Neuronal stem cell (in vitro differentiated cells): ENCODE results near the gene EFTUD2.
A peak's percentile ranks its signal among the peaks of the same experiment; 100 is the strongest.

Experiments used
- DNase-seq: peaks from one replicate; pipeline ENCODE4 v3.0.0-alpha.2; 2013; ENCODE audit warnings: low spot score
- H2AFZ ChIP-seq: one replicate; pipeline ENCODE4 v1.6.1; 2013; ENCODE audit warnings: mild to moderate bottlenecking, low read length, inconsistent platforms
- H2AK5ac ChIP-seq: 2 replicates; pipeline ENCODE4 v1.6.1; 2013; ENCODE audit warnings: low read depth, mild to moderate bottlenecking, inconsistent platforms, low read length, moderate library complexity, mixed read lengths
- H2BK120ac ChIP-seq: 2 replicates; pipeline ENCODE4 v1.6.1; 2013; ENCODE audit warnings: low read depth, mild to moderate bottlenecking, inconsistent platforms, low read length, moderate library complexity, mixed read lengths
- H2BK12ac ChIP-seq: one replicate; pipeline ENCODE4 v1.6.1; 2013; ENCODE audit warnings: low read length, inconsistent platforms
- H2BK15ac ChIP-seq: 2 replicates; pipeline ENCODE4 v1.6.1; 2013; ENCODE audit warnings: mild to moderate bottlenecking, low read length, inconsistent platforms, mixed read lengths
- H2BK5ac ChIP-seq: one replicate; pipeline ENCODE4 v1.6.1; 2013; ENCODE audit warnings: inconsistent platforms, mild to moderate bottlenecking, low read length, moderate library complexity
- H3K14ac ChIP-seq: one replicate; pipeline ENCODE4 v1.6.1; 2013; ENCODE audit warnings: low read length, inconsistent platforms
- H3K18ac ChIP-seq: 2 replicates; pipeline ENCODE4 v1.6.1; 2013; ENCODE audit warnings: low read length, inconsistent platforms
- H3K23ac ChIP-seq: 2 replicates; pipeline ENCODE4 v1.6.1; 2013; ENCODE audit warnings: low read depth, mild to moderate bottlenecking, mixed read lengths, low read length, inconsistent platforms; ENCODE audit not compliant: poor library complexity
- H3K27ac ChIP-seq: replicated peaks from 3 replicates; pipeline ENCODE4 v1.5.1; 2013; ENCODE audit warnings: low read length, inconsistent platforms
- H3K27me3 ChIP-seq, 3 experiments: 2 replicates each; pipeline ENCODE4 v1.6.1; 2013; ENCODE audit warnings: low read length in 3 of 3, mild to moderate bottlenecking in 2 of 3, inconsistent platforms in 1 of 3, low read depth in 1 of 3, mixed read lengths in 1 of 3, moderate library complexity in 1 of 3; ENCODE audit not compliant: control insufficient read depth in 3 of 3, insufficient read depth in 3 of 3
- H3K36me3 ChIP-seq, 2 donors: replicated peaks in 1 of 2; 2 replicates each; pipeline ENCODE4 v1.6.1; 2013; ENCODE audit warnings: low read length in 2 of 2; ENCODE audit not compliant: control insufficient read depth in 2 of 2, insufficient read depth in 2 of 2
- H3K4ac ChIP-seq: 2 replicates; pipeline ENCODE4 v1.6.1; 2013; ENCODE audit warnings: inconsistent platforms, mild to moderate bottlenecking, low read length, moderate library complexity
- H3K4me1 ChIP-seq, 2 donors: 1 replicate in 1 of 2; 2 replicates in 1 of 2; pipeline ENCODE4 v1.6.1; 2013; ENCODE audit warnings: low read length in 2 of 2, low read depth in 1 of 2; ENCODE audit not compliant: control insufficient read depth in 2 of 2, insufficient read depth in 1 of 2
- H3K4me2 ChIP-seq: one replicate; pipeline ENCODE4 v1.6.1; 2013; ENCODE audit warnings: mild to moderate bottlenecking, low read length, inconsistent platforms; ENCODE audit not compliant: insufficient read depth, poor library complexity, severe bottlenecking
- H3K4me3 ChIP-seq, 2 donors: 2 replicates each; pipeline ENCODE4 v1.5.1; 2013; ENCODE audit warnings: low read length in 2 of 2, mild to moderate bottlenecking in 2 of 2, inconsistent platforms in 1 of 2, moderate library complexity in 1 of 2
- H3K79me1 ChIP-seq: one replicate; pipeline ENCODE4 v1.6.1; 2013; ENCODE audit warnings: low read depth, mild to moderate bottlenecking, inconsistent platforms, low read length, moderate library complexity
- H3K9ac ChIP-seq: one replicate; pipeline ENCODE4 v1.6.1; 2013; ENCODE audit warnings: mild to moderate bottlenecking, low read depth, low read length, inconsistent platforms; ENCODE audit not compliant: poor library complexity
- H3K9me3 ChIP-seq, 2 donors: replicated peaks in 1 of 2; 2 replicates each; pipeline versions ENCODE3 to v1.6.1; 2013; ENCODE audit warnings: low read length in 2 of 2, mild to moderate bottlenecking in 2 of 2, inconsistent platforms in 1 of 2, low read depth in 1 of 2, mixed read lengths in 1 of 2, moderate library complexity in 1 of 2; ENCODE audit not compliant: control insufficient read depth in 2 of 2, insufficient read depth in 1 of 2
- H4K8ac ChIP-seq: one replicate; pipeline ENCODE4 v1.6.1; 2013; ENCODE audit warnings: low read depth, mild to moderate bottlenecking, inconsistent platforms, low read length, moderate library complexity
- H4K91ac ChIP-seq: one replicate; pipeline ENCODE4 v1.6.1; 2013; ENCODE audit warnings: low read length, low read depth, mild to moderate bottlenecking, inconsistent platforms; ENCODE audit not compliant: poor library complexity
- WGBS, 2 donors: extraction: QIAGEN DNeasy Blood & Tissue Kit; methylation state at CpG; one replicate each; pipeline ENCODE4 v1.1.7; 2013; ENCODE audit warnings: missing lambda C conversion rate in 2 of 2, mixed read lengths in 1 of 2; ENCODE audit not compliant: insufficient read length in 2 of 2, insufficient replicate concordance in 1 of 2; ENCODE audit errors: extremely low coverage in 2 of 2; 5-methylcytosine and 5-hydroxymethylcytosine counted together

Gene EFTUD2

DNA sequence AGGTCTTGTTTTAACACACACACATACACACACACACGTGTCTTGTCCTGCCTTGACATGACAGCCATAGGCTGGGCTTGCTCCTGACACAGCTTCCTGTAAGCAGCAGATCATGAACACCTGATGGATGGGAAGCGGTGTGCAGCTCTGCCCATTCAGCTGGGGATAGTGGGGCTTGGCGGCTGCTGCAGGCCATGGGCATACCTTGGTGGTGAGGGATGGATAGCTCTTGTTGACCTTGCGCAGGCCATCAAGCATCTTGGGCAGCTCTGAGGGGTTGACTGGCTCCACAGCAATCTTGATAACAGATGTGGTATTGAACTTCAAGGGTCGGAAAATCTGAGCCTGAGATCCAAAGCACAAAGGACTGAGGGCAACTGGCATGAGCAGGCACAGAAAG is 39.5 kb downstream of the EFTUD2 start:
- Histone ChIP-seq H2BK12ac (no peak overlapping the region), H3K4me2 (no peak overlapping the region), H3K14ac (no peak overlapping the region), H3K9ac (no peak overlapping the region), H2AK5ac (no peak overlapping the region), H4K91ac (no peak overlapping the region), H3K9me3 (no peaks in the 10 kb centered on the region), H2AFZ (no peak overlapping the region), H2BK120ac (no peak overlapping the region), H3K18ac (no peak overlapping the region), H4K8ac (no peak overlapping the region), H3K27ac (no peak overlapping the region), H3K4me3 (peak overlapping the region in 1 of 2 donors; percentile 10), H3K4me1 (no peaks in the 10 kb centered on the region), H3K27me3 (no peaks in the 10 kb centered on the region), H3K79me1 (no peaks in the 10 kb centered on the region), H3K36me3 (peaks cover 59 to 97% of the 10 kb centered on the region in 2 donors), H2BK15ac (no peak overlapping the region), H3K23ac (no peak overlapping the region), H3K4ac (no peak overlapping the region), H2BK5ac (no peak overlapping the region)
- no CpG with 5 or more reads among the region's 5 CpGs for WGBS, 2 donors
- no peak for DNase-seq

GRCh38 chr17:44854192-44854591 is 45.1 kb downstream of the EFTUD2 start:
- H3K4ac ChIP-seq, result no peak overlapping the region
- H4K8ac ChIP-seq, result no peak overlapping the region
- DNase-seq, result no peak
- H3K27me3 ChIP-seq, result no peaks in the 10 kb centered on the region
- H3K18ac ChIP-seq, result no peak overlapping the region
- H3K36me3 ChIP-seq, result peaks cover 61 to 95% of the 10 kb centered on the region in 2 donors
- H3K14ac ChIP-seq, result no peak overlapping the region
- H2AFZ ChIP-seq, result no peak overlapping the region
- H2AK5ac ChIP-seq, result no peak overlapping the region
- H3K9me3 ChIP-seq, result no peaks in the 10 kb centered on the region
- H3K9ac ChIP-seq, result no peak overlapping the region
- no CpG with 5 or more reads among the region's 5 CpGs for WGBS, 2 donors
- no peak overlapping the region for H2BK120ac ChIP-seq
- H3K4me1 ChIP-seq, result peaks cover 0 to 2% of the 10 kb centered on the region in 2 donors
- no peak overlapping the region for H3K27ac ChIP-seq
- no peak overlapping the region for H2BK12ac ChIP-seq
- H3K23ac ChIP-seq, result no peak overlapping the region
- H3K4me3 ChIP-seq, result no peak overlapping the region
- no peaks in the 10 kb centered on the region for H3K79me1 ChIP-seq
- H4K91ac ChIP-seq, result no peak overlapping the region
- no peak overlapping the region for H2BK15ac ChIP-seq
- no peak overlapping the region for H3K4me2 ChIP-seq
- H2BK5ac ChIP-seq, result no peak overlapping the region

DNA sequence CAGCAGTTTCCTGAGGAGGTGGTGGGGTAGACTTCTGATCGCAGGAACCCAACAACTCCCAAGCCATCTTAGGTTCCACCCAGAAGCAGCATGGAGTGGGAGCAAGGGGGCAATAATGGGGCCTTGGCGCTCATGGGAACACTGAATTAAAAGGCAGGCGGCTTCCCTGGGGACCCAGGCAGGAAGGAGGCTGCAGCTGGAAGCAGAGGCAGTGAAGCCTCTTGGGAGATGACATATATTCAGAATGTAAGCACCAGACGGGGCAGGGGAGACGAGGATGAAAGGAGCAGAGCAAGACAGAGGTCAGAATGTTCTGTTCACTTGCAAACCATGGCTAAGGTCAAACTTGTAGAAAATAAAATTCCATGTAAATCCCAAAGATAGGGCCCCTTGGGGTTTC is 48.6 kb downstream of the EFTUD2 start:
- Histone ChIP-seq H2BK15ac (no peak overlapping the region), H2BK120ac (no peak overlapping the region), H3K36me3 (peaks cover 39 to 69% of the 10 kb centered on the region in 2 donors), H2BK12ac (no peak overlapping the region), H3K4ac (no peak overlapping the region), H4K91ac (no peak overlapping the region), H3K27me3 (no peaks in the 10 kb centered on the region), H3K79me1 (no peaks in the 10 kb centered on the region), H4K8ac (no peak overlapping the region), H3K27ac (no peak overlapping the region), H3K4me3 (no peak overlapping the region), H3K9me3 (no peaks in the 10 kb centered on the region), H2AFZ (no peak overlapping the region), H3K23ac (no peak overlapping the region), H3K14ac (no peak overlapping the region), H3K4me2 (no peak overlapping the region), H2BK5ac (no peak overlapping the region), H3K9ac (no peak overlapping the region), H3K4me1 (peaks cover 0 to 2% of the 10 kb centered on the region in 2 donors), H2AK5ac (no peak overlapping the region), H3K18ac (no peak overlapping the region)
- DNase-seq, result no peak
- WGBS, 2 donors, result no CpG with 5 or more reads among the region's 5 CpGs

DNA sequence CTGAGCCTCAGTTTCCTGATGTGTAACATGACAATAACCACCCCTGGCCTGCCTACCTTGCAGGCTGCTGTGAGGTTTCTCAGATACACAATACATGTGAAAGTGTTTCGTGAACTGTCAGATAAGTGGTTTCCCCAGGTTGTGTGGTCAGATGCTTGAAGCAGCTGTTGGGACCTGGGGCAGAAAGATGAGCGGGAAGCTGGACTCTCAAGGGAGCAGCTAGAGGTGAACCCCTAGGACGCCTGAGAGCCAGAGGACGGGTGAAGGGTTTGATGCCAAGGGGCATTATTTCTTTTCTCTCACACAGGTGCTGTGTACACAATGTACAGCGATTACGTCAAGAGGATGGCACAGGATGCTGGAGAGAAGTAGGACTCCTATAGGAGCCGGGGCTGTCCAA is 49.2 kb downstream of the EFTUD2 start:
- Histone ChIP-seq H3K27me3 (no peaks in the 10 kb centered on the region), H2BK120ac (no peak overlapping the region), H3K4ac (no peak overlapping the region), H2BK15ac (no peak overlapping the region), H3K23ac (no peak overlapping the region), H4K91ac (no peak overlapping the region), H4K8ac (no peak overlapping the region), H2BK12ac (no peak overlapping the region), H3K9ac (no peak overlapping the region), H3K4me2 (no peak overlapping the region), H2AFZ (no peak overlapping the region), H3K27ac (no peak overlapping the region), H3K36me3 (peaks cover 38 to 63% of the 10 kb centered on the region in 2 donors), H3K9me3 (no peaks in the 10 kb centered on the region), H3K79me1 (no peaks in the 10 kb centered on the region), H3K18ac (no peak overlapping the region), H2AK5ac (no peak overlapping the region), H3K4me1 (peaks cover 0 to 2% of the 10 kb centered on the region in 2 donors), H3K14ac (no peak overlapping the region), H2BK5ac (no peak overlapping the region), H3K4me3 (no peak overlapping the region)
- no peak for DNase-seq
- WGBS, 2 donors, result no CpG with 5 or more reads among the region's 7 CpGs
